ENCODE results near the gene JMJD7. TPM values are rescaled to one million over a fixed set of nuclear protein-coding genes. Genes with fewer than 3 reads are reported as not detected.

JMJD7 gene
- total RNA-seq, 1 experiment from 2014 or later: 11.7 TPM

DNA sequence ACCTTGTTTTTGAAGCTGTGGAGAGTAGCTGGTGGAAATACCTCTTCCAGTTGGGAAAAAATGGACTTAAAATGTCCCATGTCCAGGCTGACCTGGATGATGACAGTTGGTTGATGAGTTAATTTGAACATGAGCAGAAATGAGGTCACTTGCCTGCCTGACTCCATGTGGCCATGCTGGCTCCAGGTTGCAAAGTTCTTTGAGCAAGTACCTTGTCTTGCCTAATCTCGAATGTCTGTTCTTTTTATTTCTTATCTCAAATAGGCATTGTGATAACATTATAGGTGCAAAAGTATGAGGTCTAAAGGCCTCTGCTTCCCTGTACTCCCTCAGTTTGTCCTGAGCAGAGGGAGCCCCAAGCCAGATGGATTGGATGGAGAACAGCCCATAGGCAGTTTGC is 44.6 kb upstream of the JMJD7 start:
- no peaks in the 10 kb centered on the region for H4K20me1 ChIP-seq (ENCODE audit: insufficient read depth)
- no peak overlapping the region for H3K27ac ChIP-seq
- no peaks in the 10 kb centered on the region for H3K27me3 ChIP-seq (ENCODE audit: insufficient read depth, low read depth)
- H3K79me2 ChIP-seq (ENCODE audit: low read depth): no peaks in the 10 kb centered on the region
- no peak overlapping the region for H3K4me2 ChIP-seq
- ChIA-PET POLR2A (ENCODE audit: unreplicated experiment) (no interaction called here), CTCF (no interaction called here)
- H2AFZ ChIP-seq: no peak overlapping the region
- no peaks in the 10 kb centered on the region for H3K9me3 ChIP-seq (ENCODE audit: insufficient read depth, low read depth)
- BruUV-seq (replicated peaks): no TSS peak
- no peaks in the 10 kb centered on the region for H3K9me2 ChIP-seq (ENCODE audit: insufficient read depth)
- no peak for TF ChIP-seq EZH2 (IDR thresholded peaks at IDR 0.05; ENCODE audit: low read depth)
- TF ChIP-seq, protein P1, sequence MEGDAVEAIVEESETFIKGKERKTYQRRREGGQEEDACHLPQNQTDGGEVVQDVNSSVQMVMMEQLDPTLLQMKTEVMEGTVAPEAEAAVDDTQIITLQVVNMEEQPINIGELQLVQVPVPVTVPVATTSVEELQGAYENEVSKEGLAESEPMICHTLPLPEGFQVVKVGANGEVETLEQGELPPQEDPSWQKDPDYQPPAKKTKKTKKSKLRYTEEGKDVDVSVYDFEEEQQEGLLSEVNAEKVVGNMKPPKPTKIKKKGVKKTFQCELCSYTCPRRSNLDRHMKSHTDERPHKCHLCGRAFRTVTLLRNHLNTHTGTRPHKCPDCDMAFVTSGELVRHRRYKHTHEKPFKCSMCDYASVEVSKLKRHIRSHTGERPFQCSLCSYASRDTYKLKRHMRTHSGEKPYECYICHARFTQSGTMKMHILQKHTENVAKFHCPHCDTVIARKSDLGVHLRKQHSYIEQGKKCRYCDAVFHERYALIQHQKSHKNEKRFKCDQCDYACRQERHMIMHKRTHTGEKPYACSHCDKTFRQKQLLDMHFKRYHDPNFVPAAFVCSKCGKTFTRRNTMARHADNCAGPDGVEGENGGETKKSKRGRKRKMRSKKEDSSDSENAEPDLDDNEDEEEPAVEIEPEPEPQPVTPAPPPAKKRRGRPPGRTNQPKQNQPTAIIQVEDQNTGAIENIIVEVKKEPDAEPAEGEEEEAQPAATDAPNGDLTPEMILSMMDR (conservative IDR thresholded peaks at IDR 0.05): no peak
- H3K4me3 ChIP-seq: no peak overlapping the region
- no peaks in the 10 kb centered on the region for H3K4me1 ChIP-seq (replicated peaks; ENCODE audit: insufficient read depth)
- no peak for DNase-seq
- no peaks in the 10 kb centered on the region for H3F3A ChIP-seq (ENCODE audit: insufficient read depth, low read depth)
- intact Hi-C loops (cut with micrococcal nuclease; ENCODE audit: unreplicated experiment): no loop called here
- H3K36me3 ChIP-seq (ENCODE audit: low read depth): no peaks in the 10 kb centered on the region

DNA sequence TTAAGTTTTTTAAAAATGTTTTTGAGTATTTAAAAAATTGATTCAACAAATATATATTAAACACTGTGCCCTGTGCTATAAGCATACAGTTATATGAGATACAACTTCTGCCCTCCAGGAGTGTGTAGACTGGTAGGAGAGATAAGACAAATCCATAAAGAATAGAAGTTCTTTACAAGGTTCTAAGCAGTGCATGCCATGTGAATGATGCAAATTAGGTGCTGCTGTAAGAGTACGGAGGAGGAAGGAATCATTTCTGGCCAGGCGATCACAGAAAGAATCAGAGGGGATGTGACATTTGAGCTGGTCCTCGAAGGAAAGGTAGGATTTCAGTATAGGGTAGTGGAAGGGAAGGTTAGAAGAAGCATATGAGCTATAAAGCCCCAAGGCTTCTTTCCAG is 39.6 kb upstream of the JMJD7 start:
- Histone ChIP-seq H3K27me3 (ENCODE audit: insufficient read depth, low read depth) (no peaks in the 10 kb centered on the region), H3F3A (ENCODE audit: insufficient read depth, low read depth) (no peaks in the 10 kb centered on the region), H2AFZ (no peak overlapping the region), H3K36me3 (ENCODE audit: low read depth) (no peaks in the 10 kb centered on the region), H3K4me2 (no peak overlapping the region), H3K9me3 (ENCODE audit: insufficient read depth, low read depth) (no peaks in the 10 kb centered on the region), H3K9me2 (ENCODE audit: insufficient read depth) (no peaks in the 10 kb centered on the region), H3K79me2 (ENCODE audit: low read depth) (no peaks in the 10 kb centered on the region), H4K20me1 (ENCODE audit: insufficient read depth) (no peaks in the 10 kb centered on the region), H3K4me1 (replicated peaks; ENCODE audit: insufficient read depth) (peaks cover 16% of the 10 kb centered on the region), H3K27ac (no peak overlapping the region), H3K4me3 (no peak overlapping the region)
- ChIA-PET POLR2A (ENCODE audit: unreplicated experiment) (no interaction called here), CTCF (no interaction called here)
- no TSS peak for BruUV-seq (replicated peaks)
- intact Hi-C loops (cut with micrococcal nuclease; ENCODE audit: unreplicated experiment): no loop called here
- no peak for DNase-seq
- TF ChIP-seq, protein P1 (conservative IDR thresholded peaks at IDR 0.05): no peak
- no peak for TF ChIP-seq EZH2 (IDR thresholded peaks at IDR 0.05; ENCODE audit: low read depth)

DNA sequence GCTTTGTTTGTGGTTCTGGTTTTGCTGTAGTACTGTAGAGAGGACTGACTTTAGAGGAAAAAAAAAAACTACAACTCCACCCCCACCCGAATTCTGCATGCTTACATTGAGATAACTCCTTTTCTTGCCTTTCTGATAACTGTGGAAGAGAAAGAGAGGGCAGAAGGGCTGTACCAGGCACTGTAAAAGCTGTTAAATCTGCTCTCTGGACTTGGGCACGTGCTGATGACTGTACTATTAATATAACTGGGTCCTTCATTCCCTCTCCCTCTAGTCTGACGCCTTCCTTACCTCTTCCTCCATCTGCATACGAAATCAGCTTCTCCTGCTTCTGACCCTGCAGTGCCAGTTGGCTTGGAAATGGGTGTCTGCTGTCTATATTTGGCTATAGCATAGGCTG is 38.7 kb upstream of the JMJD7 start:
- no peaks in the 10 kb centered on the region for H3K36me3 ChIP-seq (ENCODE audit: low read depth)
- no peaks in the 10 kb centered on the region for H3K79me2 ChIP-seq (ENCODE audit: low read depth)
- TF ChIP-seq, protein P1 (conservative IDR thresholded peaks at IDR 0.05): no peak
- no peak for TF ChIP-seq EZH2 (IDR thresholded peaks at IDR 0.05; ENCODE audit: low read depth)
- H2AFZ ChIP-seq: no peak overlapping the region
- DNase-seq: no peak
- intact Hi-C loops (cut with micrococcal nuclease; ENCODE audit: unreplicated experiment): no loop called here
- H3K9me3 ChIP-seq (ENCODE audit: insufficient read depth, low read depth): no peaks in the 10 kb centered on the region
- no TSS peak for BruUV-seq (replicated peaks)
- H3K4me3 ChIP-seq: no peak overlapping the region
- H3F3A ChIP-seq (ENCODE audit: insufficient read depth, low read depth): no peaks in the 10 kb centered on the region
- no peak overlapping the region for H3K4me2 ChIP-seq
- no peaks in the 10 kb centered on the region for H3K27me3 ChIP-seq (ENCODE audit: insufficient read depth, low read depth)
- no peaks in the 10 kb centered on the region for H4K20me1 ChIP-seq (ENCODE audit: insufficient read depth)
- CTCF ChIA-PET: no interaction called here
- POLR2A ChIA-PET (ENCODE audit: unreplicated experiment): no interaction called here
- peaks cover 16% of the 10 kb centered on the region for H3K4me1 ChIP-seq (replicated peaks; ENCODE audit: insufficient read depth)
- H3K27ac ChIP-seq: no peak overlapping the region
- H3K9me2 ChIP-seq (ENCODE audit: insufficient read depth): no peaks in the 10 kb centered on the region
